Neutrophil (primary cell): ENCODE results near the gene LRFN2.

Experiments
- H3K27ac ChIP-seq: fragments of 200-600 bp; sonication (generic); 2 replicates; pipeline ENCODE4 v1.5.1; 2016; ENCODE audit warnings: mild to moderate bottlenecking, moderate library complexity
- H3K27me3 ChIP-seq: fragments of 200-600 bp; sonication (generic); 2 replicates; pipeline ENCODE4 v1.6.0; 2016; ENCODE audit warnings: mild to moderate bottlenecking
- H3K36me3 ChIP-seq: fragments of 200-600 bp; sonication (generic); 2 replicates; pipeline ENCODE4 v1.5.1; 2017
- H3K4me1 ChIP-seq, 2 experiments: fragments of 200-600 bp in 1 of 2; sonication (generic) in 1 of 2; 1 replicate in 1 of 2; 2 replicates in 1 of 2; pipeline versions ENCODE4 v1.5.1 to v1.6.1; 2013 to 2016; ENCODE audit warnings: low read depth in 1 of 2, low read length in 1 of 2, mild to moderate bottlenecking in 1 of 2, moderate library complexity in 1 of 2; ENCODE audit not compliant: control insufficient read depth in 1 of 2, insufficient read depth in 1 of 2
- H3K4me3 ChIP-seq, 2 experiments: fragments of 200-600 bp in 1 of 2; sonication (generic) in 1 of 2; 1 replicate in 1 of 2; 2 replicates in 1 of 2; pipeline ENCODE4 v1.5.1; 2013 to 2016; ENCODE audit warnings: low read depth in 1 of 2, low read length in 1 of 2, mild to moderate bottlenecking in 1 of 2, moderate library complexity in 1 of 2
- H3K9me3 ChIP-seq: fragments of 200-600 bp; sonication (generic); 2 replicates; pipeline ENCODE4 v1.5.1; 2016
- CTCF ChIP-seq: fragments of 200-600 bp; sonication (generic); IDR thresholded peaks from 2 replicates; pipeline ENCODE4 v1.5.1; 2016; ENCODE audit warnings: antibody characterized with exemption

Gene LRFN2

DNA sequence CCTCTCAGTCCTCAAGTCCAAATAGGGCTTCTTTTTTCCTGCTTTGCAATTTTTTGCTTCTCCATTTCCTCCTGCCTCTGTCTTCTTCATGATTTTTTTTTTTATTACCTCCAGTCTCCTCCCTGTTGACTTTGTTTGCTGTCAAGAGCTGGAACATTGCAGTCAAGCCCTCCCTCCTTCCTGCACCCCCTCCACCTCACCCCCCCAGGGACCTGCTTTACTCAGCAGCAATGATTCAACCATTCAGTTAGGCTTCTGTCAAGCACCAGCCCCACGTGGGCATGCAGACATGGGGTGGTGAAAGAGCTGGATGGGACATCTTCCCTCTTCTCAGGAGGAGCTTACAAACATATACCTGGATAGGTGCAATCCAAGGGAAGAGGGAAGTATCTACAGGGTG lies 142.4 kb downstream of the LRFN2 start:
- H3K36me3 ChIP-seq: no peaks in the 10 kb centered on the region
- no peak overlapping the region for H3K4me3 ChIP-seq
- no peaks in the 10 kb centered on the region for H3K4me1 ChIP-seq
- H3K9me3 ChIP-seq: no peaks in the 10 kb centered on the region
- H3K27me3 ChIP-seq: peaks cover under 1% of the 10 kb centered on the region
- no peak overlapping the region for H3K27ac ChIP-seq
- no peak for TF ChIP-seq CTCF

DNA sequence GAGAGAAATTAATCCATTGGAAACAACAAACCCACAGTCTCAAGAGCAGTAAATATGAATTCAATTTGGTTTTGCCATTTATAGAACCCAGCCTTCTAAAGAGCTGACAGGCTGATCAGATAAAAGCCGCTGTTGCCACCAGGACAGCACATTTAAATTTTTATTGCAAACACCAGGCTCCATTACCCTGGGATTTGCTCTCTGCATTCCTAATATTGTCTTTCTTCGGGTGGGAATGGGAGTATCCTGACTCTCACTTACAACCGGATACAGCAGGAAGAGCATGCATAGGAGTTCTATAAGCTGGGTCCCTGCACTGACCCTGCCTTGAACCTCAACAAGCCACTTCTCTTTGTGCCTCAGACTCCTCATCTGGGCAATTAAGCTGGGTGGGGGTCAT lies 142.9 kb downstream of the LRFN2 start:
- no peaks in the 10 kb centered on the region for H3K36me3 ChIP-seq
- no peaks in the 10 kb centered on the region for H3K4me1 ChIP-seq
- H3K27ac ChIP-seq: no peak overlapping the region
- peaks cover 5% of the 10 kb centered on the region for H3K27me3 ChIP-seq
- no peak for TF ChIP-seq CTCF
- no peaks in the 10 kb centered on the region for H3K9me3 ChIP-seq
- no peak overlapping the region for H3K4me3 ChIP-seq

GRCh38 chr6:40443842-40444241 lies 143.3 kb downstream of the LRFN2 start:
- H3K4me3 ChIP-seq: no peak overlapping the region
- no peaks in the 10 kb centered on the region for H3K4me1 ChIP-seq
- no peak overlapping the region for H3K27ac ChIP-seq
- H3K36me3 ChIP-seq: no peaks in the 10 kb centered on the region
- H3K27me3 ChIP-seq: peaks cover 10% of the 10 kb centered on the region
- H3K9me3 ChIP-seq: no peaks in the 10 kb centered on the region
- no peak for TF ChIP-seq CTCF

- Histone ChIP-seq H3K9me3 (no peaks in the 10 kb centered on the region), H3K36me3 (no peaks in the 10 kb centered on the region), H3K27me3 (peaks cover 13% of the 10 kb centered on the region), H3K4me1 (no peaks in the 10 kb centered on the region), H3K4me3 (no peak overlapping the region), H3K27ac (no peak overlapping the region)
- TF ChIP-seq CTCF: no peak
These were observed 144.6 kb downstream of the LRFN2 start for GRCh38 chr6:40442591-40442990.

DNA sequence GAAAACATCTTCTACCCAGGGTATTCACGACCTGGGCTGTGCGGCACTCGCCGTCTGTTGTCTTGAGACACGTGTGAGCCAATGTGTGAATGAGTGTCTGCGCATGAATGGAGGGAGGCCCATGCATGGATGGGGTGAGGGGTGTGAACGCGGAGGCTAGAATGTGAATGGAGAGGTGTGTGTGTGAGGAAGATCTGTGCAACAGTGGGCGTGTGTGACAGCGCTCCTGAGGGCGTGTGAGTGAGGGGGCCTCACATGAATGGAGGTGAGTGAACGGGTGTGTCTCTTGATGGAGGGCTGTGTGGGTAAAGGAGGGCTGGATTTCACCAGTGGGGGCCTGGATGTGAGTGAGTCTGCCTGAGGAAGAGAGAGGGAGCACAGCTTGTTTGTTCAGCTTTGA lies 146.0 kb downstream of the LRFN2 start:
- TF ChIP-seq CTCF: no peak
- no peaks in the 10 kb centered on the region for H3K36me3 ChIP-seq

DNA sequence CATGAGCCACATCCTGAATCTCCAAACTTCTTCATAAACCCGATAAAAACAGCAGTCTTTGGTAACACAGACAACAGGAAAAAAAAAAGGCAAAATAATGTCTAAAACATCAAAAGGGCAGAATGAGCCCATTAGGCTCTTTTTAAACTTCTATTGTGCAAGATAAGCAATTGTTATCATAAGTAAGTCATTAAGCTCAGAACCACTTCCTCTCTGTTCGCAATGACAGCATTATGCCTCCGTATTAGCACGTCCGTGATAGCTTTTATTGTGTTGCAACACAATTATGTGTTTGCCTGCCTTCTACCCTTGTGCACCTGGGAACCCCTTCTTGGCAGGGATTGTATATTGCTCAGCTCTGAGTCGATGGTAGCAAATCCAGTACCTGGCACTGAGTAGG lies 147.1 kb downstream of the LRFN2 start:
- no peak for TF ChIP-seq CTCF
- H3K4me1 ChIP-seq: no peaks in the 10 kb centered on the region
- no peak overlapping the region for H3K27ac ChIP-seq
- H3K36me3 ChIP-seq: no peaks in the 10 kb centered on the region
- no peaks in the 10 kb centered on the region for H3K9me3 ChIP-seq
- H3K4me3 ChIP-seq: no peak overlapping the region
- peaks cover 13% of the 10 kb centered on the region for H3K27me3 ChIP-seq

More for the DNA sequence above, 146.0 kb downstream of the LRFN2 start:
- H3K27ac ChIP-seq: no peak overlapping the region
- no peak overlapping the region for H3K4me3 ChIP-seq
- no peaks in the 10 kb centered on the region for H3K9me3 ChIP-seq
- peaks cover 13% of the 10 kb centered on the region for H3K27me3 ChIP-seq
- no peaks in the 10 kb centered on the region for H3K4me1 ChIP-seq
